SK-N-SH treated with all-trans-retinoic acid at 6 μM for 48 hours (cell line): Measurements from ENCODE around the gene MGLL.

Experiments
- ATAC-seq: fragments of 200-7000 bp; cut with Tn5 transposase; 3 replicates; pipeline ENCODE4 v1.9.1; 2020; ENCODE audit warnings: mild to moderate bottlenecking, moderate library complexity
- ARNTL ChIP-seq: fragments of 450-650 bp; formaldehyde crosslinking; IDR thresholded peaks from 2 replicates; pipeline ENCODE4 v1.5.0; 2020; ENCODE audit warnings: low read depth, mild to moderate bottlenecking, moderate library complexity, borderline replicate concordance
- BACH2 ChIP-seq: fragments of 250-450 bp; sonication (Bioruptor Pico); IDR thresholded peaks from 2 replicates; pipeline ENCODE4 v1.9.0; 2021; ENCODE audit warnings: mild to moderate bottlenecking, borderline replicate concordance
- CSDC2 ChIP-seq: fragments of 250-450 bp; sonication (Bioruptor Pico); IDR thresholded peaks from 2 replicates; pipeline ENCODE4 v1.5.0; 2020; ENCODE audit warnings: mild to moderate bottlenecking, moderate library complexity
- ESRRG ChIP-seq: fragments of 250-450 bp; sonication (Bioruptor Pico); IDR thresholded peaks from 2 replicates; pipeline ENCODE4 v1.6.1; 2021; ENCODE audit warnings: mild to moderate bottlenecking
- GLIS3 ChIP-seq: fragments of 250-450 bp; sonication (Bioruptor Pico); IDR thresholded peaks from 2 replicates; pipeline ENCODE4 v1.5.0; 2020; ENCODE audit warnings: mild to moderate bottlenecking, moderate library complexity
- ISL1 ChIP-seq: fragments of 250-450 bp; sonication (Bioruptor Pico); IDR thresholded peaks from 2 replicates; pipeline ENCODE4 v2.1.2; 2022; ENCODE audit warnings: mild to moderate bottlenecking, moderate library complexity
- OSR1 ChIP-seq: fragments of 250-450 bp; sonication (Bioruptor Pico); IDR thresholded peaks from 2 replicates; pipeline ENCODE4 v1.8.0; 2022; ENCODE audit warnings: moderate library complexity, mild to moderate bottlenecking, inconsistent platforms
- PPARA ChIP-seq: fragments of 250-450 bp; sonication (Bioruptor Pico); IDR thresholded peaks from 2 replicates; pipeline ENCODE4 v1.5.0; 2020; ENCODE audit warnings: mild to moderate bottlenecking, borderline replicate concordance
- RARB ChIP-seq: fragments of 250-450 bp; sonication (Bioruptor Pico); IDR thresholded peaks from 2 replicates; pipeline ENCODE4 v1.8.0; 2021; ENCODE audit warnings: mild to moderate bottlenecking, moderate library complexity
- SNAI2 ChIP-seq: fragments of 250-450 bp; sonication (Bioruptor Pico); IDR thresholded peaks from 2 replicates; pipeline ENCODE4 v1.5.0; 2020; ENCODE audit warnings: mild to moderate bottlenecking, moderate library complexity
- TCF4 ChIP-seq: fragments of 250-450 bp; sonication (Bioruptor Pico); IDR thresholded peaks from 2 replicates; pipeline ENCODE4 v1.8.0; 2021; ENCODE audit warnings: mild to moderate bottlenecking, moderate library complexity, borderline replicate concordance
- TOX ChIP-seq: fragments of 250-450 bp; sonication (Bioruptor Pico); IDR thresholded peaks from 2 replicates; pipeline ENCODE4 v1.8.0; 2021; ENCODE audit warnings: mild to moderate bottlenecking, moderate library complexity, borderline replicate concordance
- ZC3H10 ChIP-seq: fragments of 250-450 bp; sonication (Bioruptor Pico); IDR thresholded peaks from 2 replicates; pipeline ENCODE4 v1.5.1; 2021; ENCODE audit warnings: mild to moderate bottlenecking, moderate library complexity
- ZFP3 ChIP-seq: fragments of 250-450 bp; sonication (Bioruptor Pico); IDR thresholded peaks from 2 replicates; pipeline ENCODE4 v1.5.0; 2020; ENCODE audit warnings: mild to moderate bottlenecking, moderate library complexity
- ZFP30 ChIP-seq: fragments of 450-650 bp; formaldehyde crosslinking; IDR thresholded peaks from 2 replicates; pipeline ENCODE4 v1.5.0; 2022; ENCODE audit warnings: mild to moderate bottlenecking, moderate library complexity
- ZNF565 ChIP-seq: fragments of 450-650 bp; formaldehyde crosslinking; conservative IDR thresholded peaks from 2 replicates; pipeline ENCODE4 v1.5.0; 2020; ENCODE audit warnings: low read depth, mild to moderate bottlenecking, moderate library complexity
- ZNF70 ChIP-seq: fragments of 450-650 bp; formaldehyde crosslinking; IDR thresholded peaks from 2 replicates; pipeline ENCODE4 v1.5.0; 2020; ENCODE audit warnings: mild to moderate bottlenecking, moderate library complexity
- TF ChIP-seq, protein P1 (sequence below): fragments of 250-450 bp; sonication (Bioruptor Pico); IDR thresholded peaks from 2 replicates; pipeline ENCODE4 v1.5.1; 2021; ENCODE audit warnings: mild to moderate bottlenecking, moderate library complexity
- TF ChIP-seq, protein P2 (sequence below): fragments of 250-450 bp; sonication (Bioruptor Pico); IDR thresholded peaks from 2 replicates; pipeline ENCODE4 v1.8.0; 2020; ENCODE audit warnings: mild to moderate bottlenecking, moderate library complexity, borderline replicate concordance
- TF ChIP-seq, protein P3 (sequence below): fragments of 250-450 bp; sonication (Bioruptor Pico); IDR thresholded peaks from 2 replicates; pipeline ENCODE4 v1.5.0; 2020; ENCODE audit warnings: mild to moderate bottlenecking, moderate library complexity
- TF ChIP-seq, protein P4 (sequence below): fragments of 250-450 bp; sonication (Bioruptor Pico); IDR thresholded peaks from 2 replicates; pipeline ENCODE4 v1.8.0; 2021; ENCODE audit warnings: low read depth, mild to moderate bottlenecking, moderate library complexity, borderline replicate concordance
- TF ChIP-seq, protein P5 (sequence below): fragments of 250-450 bp; sonication (Bioruptor Pico); IDR thresholded peaks from 2 replicates; pipeline ENCODE4 v1.5.1; 2020; ENCODE audit warnings: low read depth, mild to moderate bottlenecking, moderate library complexity

The MGLL gene

DNA sequence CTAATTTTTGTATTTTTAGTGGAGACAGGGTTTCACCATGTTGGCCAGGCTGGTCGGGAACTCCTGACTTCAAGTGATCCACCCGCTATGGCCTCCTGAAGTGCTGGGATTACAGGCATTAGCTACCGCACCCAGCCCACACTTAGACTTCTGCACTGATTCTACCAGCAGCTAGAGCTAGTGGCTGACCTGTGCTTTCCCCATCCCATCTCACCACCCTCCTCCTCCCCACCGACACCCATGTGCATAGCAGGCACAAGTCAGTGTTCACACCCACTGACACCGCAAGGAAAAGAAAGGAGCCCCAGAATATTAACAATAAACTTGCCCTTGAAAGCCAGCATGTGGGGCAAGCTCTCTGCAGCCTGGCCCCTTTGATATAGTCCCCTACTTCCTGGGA is 160.7 kb downstream of the MGLL start:
- no peak for ATAC-seq
- no peak for TF ChIP-seq RARB (CRISPR knock-in tag)
- no peak for TF ChIP-seq ZFP30
- TF ChIP-seq, protein P1, sequence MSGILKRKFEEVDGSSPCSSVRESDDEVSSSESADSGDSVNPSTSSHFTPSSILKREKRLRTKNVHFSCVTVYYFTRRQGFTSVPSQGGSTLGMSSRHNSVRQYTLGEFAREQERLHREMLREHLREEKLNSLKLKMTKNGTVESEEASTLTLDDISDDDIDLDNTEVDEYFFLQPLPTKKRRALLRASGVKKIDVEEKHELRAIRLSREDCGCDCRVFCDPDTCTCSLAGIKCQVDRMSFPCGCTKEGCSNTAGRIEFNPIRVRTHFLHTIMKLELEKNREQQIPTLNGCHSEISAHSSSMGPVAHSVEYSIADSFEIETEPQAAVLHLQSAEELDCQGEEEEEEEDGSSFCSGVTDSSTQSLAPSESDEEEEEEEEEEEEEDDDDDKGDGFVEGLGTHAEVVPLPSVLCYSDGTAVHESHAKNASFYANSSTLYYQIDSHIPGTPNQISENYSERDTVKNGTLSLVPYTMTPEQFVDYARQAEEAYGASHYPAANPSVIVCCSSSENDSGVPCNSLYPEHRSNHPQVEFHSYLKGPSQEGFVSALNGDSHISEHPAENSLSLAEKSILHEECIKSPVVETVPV (CRISPR knock-in tag), result no peak
- no peak for TF ChIP-seq ESRRG (CRISPR knock-in tag)
- TF ChIP-seq TOX (CRISPR knock-in tag), result no peak
- TF ChIP-seq CSDC2 (CRISPR knock-in tag), result no peak
- TF ChIP-seq ZNF565, result no peak
- TF ChIP-seq BACH2 (CRISPR knock-in tag), result no peak
- TF ChIP-seq, protein P2, sequence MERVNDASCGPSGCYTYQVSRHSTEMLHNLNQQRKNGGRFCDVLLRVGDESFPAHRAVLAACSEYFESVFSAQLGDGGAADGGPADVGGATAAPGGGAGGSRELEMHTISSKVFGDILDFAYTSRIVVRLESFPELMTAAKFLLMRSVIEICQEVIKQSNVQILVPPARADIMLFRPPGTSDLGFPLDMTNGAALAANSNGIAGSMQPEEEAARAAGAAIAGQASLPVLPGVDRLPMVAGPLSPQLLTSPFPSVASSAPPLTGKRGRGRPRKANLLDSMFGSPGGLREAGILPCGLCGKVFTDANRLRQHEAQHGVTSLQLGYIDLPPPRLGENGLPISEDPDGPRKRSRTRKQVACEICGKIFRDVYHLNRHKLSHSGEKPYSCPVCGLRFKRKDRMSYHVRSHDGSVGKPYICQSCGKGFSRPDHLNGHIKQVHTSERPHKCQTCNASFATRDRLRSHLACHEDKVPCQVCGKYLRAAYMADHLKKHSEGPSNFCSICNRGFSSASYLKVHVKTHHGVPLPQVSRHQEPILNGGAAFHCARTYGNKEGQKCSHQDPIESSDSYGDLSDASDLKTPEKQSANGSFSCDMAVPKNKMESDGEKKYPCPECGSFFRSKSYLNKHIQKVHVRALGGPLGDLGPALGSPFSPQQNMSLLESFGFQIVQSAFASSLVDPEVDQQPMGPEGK (CRISPR knock-in tag), result no peak
- TF ChIP-seq, protein P3, sequence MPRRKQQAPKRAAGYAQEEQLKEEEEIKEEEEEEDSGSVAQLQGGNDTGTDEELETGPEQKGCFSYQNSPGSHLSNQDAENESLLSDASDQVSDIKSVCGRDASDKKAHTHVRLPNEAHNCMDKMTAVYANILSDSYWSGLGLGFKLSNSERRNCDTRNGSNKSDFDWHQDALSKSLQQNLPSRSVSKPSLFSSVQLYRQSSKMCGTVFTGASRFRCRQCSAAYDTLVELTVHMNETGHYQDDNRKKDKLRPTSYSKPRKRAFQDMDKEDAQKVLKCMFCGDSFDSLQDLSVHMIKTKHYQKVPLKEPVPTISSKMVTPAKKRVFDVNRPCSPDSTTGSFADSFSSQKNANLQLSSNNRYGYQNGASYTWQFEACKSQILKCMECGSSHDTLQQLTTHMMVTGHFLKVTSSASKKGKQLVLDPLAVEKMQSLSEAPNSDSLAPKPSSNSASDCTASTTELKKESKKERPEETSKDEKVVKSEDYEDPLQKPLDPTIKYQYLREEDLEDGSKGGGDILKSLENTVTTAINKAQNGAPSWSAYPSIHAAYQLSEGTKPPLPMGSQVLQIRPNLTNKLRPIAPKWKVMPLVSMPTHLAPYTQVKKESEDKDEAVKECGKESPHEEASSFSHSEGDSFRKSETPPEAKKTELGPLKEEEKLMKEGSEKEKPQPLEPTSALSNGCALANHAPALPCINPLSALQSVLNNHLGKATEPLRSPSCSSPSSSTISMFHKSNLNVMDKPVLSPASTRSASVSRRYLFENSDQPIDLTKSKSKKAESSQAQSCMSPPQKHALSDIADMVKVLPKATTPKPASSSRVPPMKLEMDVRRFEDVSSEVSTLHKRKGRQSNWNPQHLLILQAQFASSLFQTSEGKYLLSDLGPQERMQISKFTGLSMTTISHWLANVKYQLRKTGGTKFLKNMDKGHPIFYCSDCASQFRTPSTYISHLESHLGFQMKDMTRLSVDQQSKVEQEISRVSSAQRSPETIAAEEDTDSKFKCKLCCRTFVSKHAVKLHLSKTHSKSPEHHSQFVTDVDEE, result no peak
- no peak for TF ChIP-seq TCF4
- TF ChIP-seq SNAI2 (CRISPR knock-in tag), result no peak
- TF ChIP-seq GLIS3, result no peak

DNA sequence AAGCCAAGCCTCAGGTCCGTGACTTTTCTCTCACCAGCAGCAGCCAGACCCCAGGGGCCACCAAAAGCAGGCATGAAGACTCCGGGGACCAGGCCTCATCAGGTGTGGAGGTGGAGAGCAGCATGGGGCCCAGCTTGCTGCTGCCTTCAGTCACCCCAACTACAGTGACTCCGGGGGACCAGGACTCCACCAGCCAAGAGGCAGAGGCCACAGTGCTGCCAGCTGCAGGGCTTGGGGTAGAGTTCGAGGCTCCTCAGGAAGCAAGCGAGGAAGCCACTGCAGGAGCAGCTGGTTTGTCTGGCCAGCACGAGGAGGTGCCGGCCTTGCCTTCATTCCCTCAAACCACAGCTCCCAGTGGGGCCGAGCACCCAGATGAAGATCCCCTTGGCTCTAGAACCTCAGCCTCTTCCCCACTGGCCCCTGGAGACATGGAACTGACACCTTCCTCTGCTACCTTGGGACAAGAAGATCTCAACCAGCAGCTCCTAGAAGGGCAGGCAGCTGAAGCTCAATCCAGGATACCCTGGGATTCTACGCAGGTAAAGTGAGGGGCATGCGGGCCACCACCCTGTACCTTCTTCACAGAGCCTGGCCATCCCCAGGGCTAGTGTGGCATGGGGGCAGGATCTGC is 161.6 kb downstream of the MGLL start:
- ATAC-seq, result no peak
- no peak for TF ChIP-seq SNAI2 (CRISPR knock-in tag)
- TF ChIP-seq ISL1 (CRISPR knock-in tag), result no peak
- TF ChIP-seq PPARA (CRISPR knock-in tag), result no peak
- TF ChIP-seq BACH2 (CRISPR knock-in tag), result no peak
- TF ChIP-seq ZFP30, result no peak

DNA sequence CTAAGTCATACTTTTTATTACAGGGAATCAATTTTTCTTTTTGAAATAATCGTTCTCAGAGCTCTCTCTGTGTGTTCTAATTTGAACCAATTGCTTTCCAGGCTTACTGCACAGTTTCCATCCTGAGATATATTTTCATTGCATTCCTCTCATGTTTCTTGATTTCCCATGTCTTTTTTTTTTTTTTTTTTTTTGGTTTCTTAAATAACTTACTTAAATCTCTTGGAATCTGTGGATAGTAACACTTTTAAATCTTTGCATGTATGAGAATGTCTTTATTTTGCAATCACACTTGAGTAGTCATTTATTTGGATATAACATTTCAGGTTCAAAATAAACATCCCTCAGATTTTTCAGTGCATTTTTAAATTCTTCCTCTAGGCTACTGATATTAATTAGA is 164.1 kb downstream of the MGLL start:
- no peak for ATAC-seq
- no peak for TF ChIP-seq RARB (CRISPR knock-in tag)
- TF ChIP-seq, protein P1 (CRISPR knock-in tag), result no peak

DNA sequence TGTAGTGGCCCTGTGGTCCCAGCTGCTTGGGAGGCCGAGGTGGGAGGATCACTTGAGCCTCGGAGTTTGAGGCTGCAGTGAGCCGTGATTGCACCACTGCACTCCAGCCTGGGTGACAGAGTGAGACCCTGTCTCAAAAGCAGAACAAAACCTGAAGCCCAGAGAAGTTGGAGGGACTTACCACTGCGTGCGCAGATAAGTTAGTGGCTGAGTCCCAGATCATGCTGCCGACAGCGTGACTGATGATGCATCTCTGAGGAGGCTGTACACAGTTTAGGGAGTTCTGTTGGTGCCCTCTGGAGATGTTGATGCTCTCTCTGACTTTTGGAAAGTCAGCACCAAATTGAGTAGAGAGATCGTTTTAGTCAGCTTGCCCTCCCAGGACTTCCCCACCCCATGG is 165.4 kb downstream of the MGLL start:
- ATAC-seq, result no peak
- TF ChIP-seq, protein P4, sequence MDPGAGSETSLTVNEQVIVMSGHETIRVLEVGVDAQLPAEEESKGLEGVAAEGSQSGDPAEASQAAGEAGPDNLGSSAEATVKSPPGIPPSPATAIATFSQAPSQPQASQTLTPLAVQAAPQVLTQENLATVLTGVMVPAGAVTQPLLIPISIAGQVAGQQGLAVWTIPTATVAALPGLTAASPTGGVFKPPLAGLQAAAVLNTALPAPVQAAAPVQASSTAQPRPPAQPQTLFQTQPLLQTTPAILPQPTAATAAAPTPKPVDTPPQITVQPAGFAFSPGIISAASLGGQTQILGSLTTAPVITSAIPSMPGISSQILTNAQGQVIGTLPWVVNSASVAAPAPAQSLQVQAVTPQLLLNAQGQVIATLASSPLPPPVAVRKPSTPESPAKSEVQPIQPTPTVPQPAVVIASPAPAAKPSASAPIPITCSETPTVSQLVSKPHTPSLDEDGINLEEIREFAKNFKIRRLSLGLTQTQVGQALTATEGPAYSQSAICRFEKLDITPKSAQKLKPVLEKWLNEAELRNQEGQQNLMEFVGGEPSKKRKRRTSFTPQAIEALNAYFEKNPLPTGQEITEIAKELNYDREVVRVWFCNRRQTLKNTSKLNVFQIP (CRISPR knock-in tag), result no peak
- TF ChIP-seq, protein P5, sequence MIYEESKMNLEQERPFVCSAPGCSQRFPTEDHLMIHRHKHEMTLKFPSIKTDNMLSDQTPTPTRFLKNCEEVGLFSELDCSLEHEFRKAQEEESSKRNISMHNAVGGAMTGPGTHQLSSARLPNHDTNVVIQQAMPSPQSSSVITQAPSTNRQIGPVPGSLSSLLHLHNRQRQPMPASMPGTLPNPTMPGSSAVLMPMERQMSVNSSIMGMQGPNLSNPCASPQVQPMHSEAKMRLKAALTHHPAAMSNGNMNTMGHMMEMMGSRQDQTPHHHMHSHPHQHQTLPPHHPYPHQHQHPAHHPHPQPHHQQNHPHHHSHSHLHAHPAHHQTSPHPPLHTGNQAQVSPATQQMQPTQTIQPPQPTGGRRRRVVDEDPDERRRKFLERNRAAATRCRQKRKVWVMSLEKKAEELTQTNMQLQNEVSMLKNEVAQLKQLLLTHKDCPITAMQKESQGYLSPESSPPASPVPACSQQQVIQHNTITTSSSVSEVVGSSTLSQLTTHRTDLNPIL (CRISPR knock-in tag), result no peak
- TF ChIP-seq SNAI2 (CRISPR knock-in tag) (no peak), TOX (CRISPR knock-in tag) (no peak), ZC3H10 (CRISPR knock-in tag) (no peak), ZFP30 (no peak), CSDC2 (CRISPR knock-in tag) (no peak), ZNF565 (no peak), ESRRG (CRISPR knock-in tag) (no peak), TCF4 (no peak), ARNTL (no peak), ZFP3 (CRISPR knock-in tag) (no peak), ZNF70 (CRISPR knock-in tag) (no peak), OSR1 (CRISPR knock-in tag) (no peak)
- TF ChIP-seq, protein P3, result no peak
